ENCODE data around the gene SLC15A4.
A peak's percentile ranks its signal among the peaks of the same experiment; 100 is the strongest.
"Not testable (repeated sequence)": the region's sequence is repeated elsewhere in the genome, so short reads cannot be mapped to it uniquely, and the experiment has no call there.

Gene SLC15A4

DNA sequence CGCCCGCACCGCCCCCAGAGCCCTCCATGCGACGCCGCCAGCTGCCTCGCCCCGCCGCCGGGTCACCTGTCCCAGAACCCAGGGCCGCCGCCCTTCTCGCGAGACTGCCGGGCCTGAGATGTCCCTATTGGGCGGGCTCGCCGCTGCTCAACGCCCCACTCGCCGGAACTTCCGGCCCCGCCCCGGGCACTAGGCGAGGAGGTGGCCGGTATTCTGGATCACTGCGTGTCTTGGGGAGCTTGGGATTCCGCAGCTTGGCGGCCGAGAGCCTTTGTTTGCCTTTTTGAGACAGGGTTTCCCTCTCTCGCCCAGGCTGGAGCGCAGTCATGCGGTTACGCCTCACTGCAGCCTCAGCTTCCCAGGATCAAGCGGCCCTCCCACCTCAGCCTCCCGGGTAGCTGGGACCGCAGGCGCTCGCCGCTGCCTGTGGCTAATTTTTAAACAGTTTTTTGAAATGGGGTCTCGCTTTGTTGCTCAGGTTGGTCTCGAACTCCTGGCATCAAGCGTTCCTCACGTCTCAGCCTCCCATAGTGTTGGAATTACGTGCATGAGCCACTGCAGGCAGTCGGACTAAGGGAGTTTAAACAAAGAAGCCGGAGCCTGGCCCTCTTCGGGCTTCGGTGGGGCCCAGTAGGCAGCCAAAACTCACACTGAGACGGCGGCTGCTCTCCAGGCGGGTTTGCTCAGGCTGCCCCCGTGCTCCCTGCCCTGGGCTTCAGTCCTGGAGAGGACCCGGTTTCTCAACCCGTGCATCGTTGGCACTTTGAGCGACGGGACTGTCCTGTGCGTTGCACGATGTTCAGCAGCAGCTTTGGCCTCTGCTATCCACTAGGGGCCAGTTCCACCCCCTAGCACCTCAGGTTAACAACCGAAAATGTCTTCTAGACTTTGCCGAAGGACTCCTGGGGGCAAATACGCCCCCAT, at the start of gene SLC15A4:
Gene SLC15A4, minus strand, starts transcription at position 43 of the 924 bp plus-strand sequence. Its CDS starts 15 bp downstream, at position 28.
- peak; percentile 97 for DNase-seq

DNA sequence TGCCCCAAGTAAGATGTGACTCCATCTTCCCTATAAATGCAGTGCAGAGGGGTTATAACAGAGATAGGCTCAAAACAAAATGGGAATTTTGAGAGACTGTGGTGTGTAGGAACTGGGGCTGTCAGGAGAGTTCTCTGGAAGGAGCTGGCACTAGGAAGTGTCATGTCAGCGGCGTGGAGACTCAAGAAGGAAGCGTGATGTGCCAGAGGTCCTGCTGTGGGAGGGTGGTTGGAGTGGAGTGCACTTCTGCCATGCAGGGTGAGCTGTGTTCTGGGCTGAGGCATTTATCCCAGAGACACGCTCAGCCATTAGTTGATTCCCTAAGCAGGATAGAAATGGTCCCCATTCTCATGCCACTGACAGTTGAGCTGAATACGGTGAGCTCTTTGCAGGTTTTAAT, 48.5 kb upstream of the SLC15A4 start:
- no peak for DNase-seq

DNA sequence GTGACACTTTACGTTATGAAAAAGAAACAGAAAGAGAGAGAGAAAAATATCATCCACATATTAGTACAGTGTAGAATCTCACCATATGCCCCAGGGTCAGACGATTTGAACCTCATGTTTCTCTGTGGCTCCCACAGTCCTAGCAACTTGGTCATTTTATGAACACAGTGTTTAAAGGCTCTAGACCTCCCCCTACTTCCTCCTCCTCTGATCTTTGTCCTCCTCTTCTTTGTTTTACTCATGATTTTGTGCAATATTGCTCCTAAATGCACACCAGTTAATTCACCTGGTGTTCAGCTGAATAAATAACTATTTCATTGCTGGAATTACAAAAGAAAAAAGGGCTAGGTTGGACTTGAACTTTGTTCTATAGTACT, 47.7 kb upstream of the SLC15A4 start:
- no peak for DNase-seq

DNA sequence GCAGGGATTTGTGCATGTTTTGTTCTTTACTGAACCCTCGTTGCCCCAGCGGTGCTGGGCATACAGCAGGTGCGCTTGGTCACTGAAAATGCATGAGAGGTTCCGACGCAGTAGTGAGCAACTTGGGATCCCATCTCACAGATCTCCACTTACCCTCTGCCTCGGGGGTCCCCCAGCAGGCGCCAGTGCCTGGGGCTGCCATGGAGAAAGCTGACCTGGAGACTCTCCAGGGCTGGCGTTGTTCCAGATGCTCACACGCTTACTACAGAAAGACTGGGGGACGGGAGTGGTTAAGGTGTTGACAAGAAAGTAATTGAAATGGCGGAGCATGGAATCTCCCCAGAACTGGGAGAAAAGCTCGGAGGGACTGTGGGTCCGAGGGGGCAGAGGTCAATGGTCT, 43.7 kb upstream of the SLC15A4 start:
- no peak for DNase-seq

DNA sequence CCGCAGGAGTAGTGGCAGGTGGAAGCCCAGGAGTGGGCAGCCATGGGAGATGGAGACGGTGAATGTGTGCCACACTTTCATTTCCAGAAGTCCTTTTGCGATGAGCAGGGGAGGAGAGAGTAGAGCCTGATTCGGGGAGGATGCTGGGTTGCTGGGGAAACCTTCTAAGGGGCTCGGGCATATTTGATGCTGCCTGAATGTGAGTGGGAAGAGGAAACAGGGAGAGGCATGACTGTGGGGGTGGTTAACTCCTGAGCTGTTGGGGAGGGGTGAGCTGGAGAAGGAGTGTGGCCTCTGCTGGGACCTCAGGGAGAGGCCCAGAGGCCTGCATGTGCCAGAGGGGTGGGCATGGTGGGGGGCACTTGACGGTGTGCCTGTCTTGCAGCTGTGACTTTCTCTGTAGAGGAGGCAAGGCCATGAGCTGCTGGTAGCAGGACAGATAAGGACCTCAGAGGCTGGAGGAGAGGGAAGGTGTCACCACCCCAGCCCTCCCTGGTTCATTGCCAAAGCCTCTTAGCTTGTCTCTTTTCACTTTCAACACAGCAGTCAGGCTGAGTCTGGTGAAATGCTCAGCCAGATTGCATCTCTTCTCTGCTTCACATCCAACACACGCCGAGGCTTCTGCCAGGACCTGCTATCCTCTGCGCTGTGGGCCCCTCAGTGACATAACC, 40.9 kb upstream of the SLC15A4 start:
- no peak for DNase-seq

DNA sequence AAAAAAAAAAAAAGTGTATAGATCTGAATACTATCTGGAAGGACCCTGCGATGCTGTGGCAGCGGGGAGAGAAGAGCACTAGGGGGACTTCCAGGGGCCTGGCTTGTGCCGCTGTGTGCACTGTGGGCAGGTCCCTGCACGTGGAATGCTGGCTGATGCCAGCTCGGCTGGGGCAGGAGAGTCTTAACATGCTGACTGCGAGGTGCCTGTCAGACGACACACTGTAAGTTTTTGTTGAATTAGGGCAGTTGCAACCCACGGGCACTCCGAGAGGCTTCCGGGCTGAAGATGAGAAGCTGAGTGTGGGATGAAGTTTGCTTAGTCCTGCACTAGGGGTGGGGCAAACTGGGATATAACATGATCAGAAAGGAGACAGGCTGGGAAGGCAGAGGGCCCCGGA, 40.2 kb upstream of the SLC15A4 start:
- DNase-seq: no peak

DNA sequence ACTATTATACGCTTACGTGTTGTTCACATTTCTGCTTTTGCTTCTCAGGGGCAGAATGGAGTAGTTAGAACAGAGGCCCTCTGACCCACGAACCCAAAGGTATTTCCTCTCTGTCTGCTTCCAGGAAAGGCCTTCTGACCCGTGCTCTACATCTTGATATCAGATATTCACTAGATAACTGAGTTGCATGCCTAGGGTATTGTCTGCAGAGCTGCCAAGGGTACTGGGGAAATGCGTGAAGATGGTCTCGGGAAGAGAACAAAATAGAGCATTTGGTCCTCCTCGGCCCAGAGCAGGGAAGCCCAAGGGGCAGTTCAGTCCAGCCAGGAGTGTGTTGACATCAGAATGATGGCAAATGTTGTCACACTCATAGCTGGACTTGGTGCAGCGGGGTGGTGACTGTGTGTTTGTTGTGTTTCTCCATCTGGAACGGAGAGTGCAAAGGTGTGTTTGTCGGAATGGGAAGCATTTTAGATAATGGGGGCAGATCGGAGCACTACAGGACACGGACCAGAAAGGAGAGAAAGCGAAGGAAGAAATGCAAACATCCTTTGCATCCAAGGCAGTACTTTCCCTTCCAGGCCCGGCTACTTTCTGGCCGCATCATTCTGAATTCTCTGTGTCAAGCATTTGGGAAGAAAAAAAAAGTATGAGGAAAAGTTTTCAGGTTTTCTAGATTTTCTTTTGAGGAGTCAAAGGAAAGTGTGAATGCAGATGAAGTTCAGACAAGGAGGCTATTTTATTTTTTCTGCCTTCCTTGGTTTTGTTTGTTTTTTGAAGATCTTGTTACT, 37.7 kb upstream of the SLC15A4 start:
- no peak for DNase-seq

DNA sequence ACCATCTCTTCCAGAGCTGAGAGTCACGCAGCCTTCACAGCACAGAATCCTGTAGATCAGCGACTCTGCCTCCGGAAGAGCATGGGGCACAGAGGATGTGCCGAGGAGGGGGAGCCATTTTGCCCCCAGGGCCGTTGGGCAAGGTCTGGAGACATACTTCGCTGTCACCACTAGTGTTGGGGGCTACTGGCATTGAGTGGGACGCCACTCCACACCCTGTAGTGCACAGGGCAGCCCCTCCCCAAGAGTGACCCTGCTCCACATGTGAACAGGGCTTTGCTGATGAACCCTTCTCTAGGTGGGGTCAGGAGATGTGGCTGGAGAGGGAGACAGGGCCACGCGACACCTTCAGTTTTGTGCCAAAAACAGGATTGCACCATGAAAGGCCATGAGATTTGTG, 35.6 kb upstream of the SLC15A4 start:
- DNase-seq: no peak

DNA sequence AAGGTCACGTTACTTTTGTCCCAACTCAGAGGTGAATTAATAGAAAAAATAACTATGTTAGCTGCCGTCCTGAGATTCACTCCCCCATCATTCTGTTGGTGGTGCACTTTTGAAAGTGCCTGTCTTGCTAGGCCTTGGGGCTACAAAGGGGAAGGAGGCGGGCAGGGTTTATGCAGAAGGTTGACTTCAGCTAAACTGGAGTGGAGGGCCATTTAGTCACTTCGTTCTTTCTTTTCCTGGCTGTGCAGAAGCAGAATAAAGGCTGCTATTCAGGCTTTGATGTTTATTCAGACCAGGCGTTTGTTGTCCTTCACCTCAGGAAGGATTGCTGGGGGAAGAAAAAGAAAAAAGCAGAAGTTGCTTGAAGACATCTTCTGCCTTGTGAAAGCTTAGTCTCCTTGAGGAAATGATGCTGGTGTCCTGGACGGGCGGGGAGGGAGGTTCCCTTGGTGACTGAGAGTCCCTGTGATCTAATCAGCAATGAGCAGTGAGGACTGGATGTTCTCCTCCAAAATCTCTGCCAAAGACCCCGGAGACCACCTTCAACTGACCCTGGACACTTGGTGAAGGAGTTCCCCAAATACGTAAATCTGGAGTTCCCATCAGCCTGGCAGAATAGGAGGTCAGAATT, 33.5 kb upstream of the SLC15A4 start:
- DNase-seq: no peak

DNA sequence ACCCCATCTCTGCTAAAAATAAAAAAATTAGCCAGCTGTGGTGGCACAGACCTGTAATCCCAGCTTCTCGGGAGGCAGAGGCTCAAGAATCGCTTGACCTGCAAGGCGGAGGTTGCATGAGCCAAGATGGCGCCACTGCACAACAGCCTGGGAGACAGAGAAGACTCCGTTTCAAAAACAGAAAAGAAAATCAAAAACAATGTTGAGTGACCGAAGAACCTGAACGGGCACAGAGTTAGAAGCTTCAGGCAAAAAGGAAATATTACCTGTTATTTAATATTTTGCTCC, 33.0 kb upstream of the SLC15A4 start:
- no peak for DNase-seq

DNA sequence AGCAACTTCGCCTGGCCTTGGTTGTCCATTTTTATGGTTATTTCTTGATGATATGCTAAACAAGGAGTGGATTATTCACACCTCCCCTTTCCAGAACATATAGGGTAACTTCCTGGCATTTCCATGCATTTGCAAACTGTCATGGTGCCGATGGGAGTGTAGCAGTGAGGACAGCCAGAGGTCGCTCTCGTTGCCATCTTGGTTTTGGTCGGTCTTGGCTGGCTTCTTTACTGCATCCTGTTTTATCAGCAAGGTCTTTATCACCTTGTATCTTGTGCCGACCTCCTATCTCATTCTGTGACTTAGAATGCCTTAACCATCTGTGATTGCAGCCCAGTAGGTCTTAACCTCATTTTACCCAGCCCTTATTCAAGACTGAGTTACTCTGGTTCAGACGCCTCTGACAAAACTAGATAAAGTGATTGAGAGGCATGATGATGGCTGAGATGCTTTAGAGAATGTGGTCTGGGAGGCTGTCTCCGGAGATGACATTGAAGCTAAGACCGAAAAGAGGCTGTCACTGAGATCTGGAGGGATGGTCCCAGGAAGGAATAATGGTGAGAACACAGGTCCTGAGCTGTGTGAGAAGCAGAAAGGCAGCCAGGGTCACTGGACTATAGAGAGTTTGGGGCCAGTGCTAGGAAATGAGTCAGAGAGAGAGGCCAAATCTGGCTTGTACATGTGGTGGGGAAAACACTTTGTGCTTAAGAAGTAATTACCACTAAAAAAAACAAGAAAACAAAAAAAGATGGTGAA, 32.5 kb upstream of the SLC15A4 start:
- DNase-seq: no peak

DNA sequence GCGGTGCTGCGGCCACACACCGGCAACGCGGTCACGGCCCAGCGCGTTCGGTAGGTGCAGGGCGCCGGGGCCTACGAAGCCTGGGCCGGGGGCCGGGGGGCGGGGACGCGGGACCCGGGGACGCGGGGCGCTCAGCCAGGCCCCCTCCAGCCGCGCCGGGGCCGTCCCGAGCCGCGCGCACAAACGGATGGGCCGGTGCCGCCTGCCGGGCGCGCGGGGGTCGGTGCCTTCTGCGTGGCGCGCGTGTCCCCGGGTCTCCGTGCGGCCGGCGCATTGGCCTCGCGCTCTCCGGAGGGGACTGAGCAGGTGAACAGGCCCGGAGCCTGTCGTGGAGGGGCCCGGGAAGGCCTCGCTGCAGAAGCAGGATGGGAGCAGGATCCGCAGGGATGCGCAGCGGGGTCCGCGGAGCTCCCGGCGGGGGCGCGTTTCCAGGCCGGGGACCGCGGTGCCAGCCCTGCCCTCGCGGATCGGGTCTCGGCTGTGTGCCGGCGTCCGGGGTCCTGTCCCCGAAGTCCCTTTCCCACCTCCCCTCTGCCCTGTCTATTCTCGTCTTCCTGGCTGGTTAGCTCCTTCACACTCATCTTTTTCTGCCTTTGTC, 29.9 kb upstream of the SLC15A4 start:
- no peak for DNase-seq

DNA sequence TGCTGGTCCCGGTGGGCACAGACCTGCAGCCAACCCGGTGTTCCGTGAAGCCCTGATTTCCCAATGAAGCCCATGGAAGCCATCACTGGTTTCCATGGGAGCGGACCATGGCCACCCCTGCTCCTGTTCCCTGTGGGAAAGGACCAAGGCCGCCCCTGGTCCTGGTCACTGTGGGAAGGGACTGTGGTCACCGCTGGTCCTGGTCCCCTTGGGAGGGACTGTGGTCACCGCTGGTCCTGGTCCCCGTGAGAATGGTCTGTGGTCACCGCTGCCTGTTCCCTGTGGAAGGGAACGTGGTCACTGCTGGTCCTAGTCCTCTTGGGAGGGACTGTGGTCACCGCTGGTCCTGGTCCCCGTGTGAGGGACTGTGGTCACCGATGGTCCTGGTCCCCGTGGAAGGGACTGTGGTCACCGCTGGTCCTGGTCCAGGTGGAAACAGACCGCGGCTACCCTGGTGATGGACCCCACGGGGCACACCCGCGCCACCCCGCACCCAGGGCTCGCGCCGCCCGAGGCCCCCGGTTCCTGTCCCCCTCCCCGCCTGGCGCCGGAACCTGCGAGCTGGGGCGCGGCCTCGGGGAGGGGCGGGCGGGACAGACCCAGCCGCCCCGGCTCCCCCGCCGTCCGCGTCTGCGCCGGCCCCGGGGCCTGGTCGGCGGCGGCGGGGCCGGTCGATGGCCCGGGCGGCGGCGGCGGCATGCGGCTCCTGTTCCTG, 29.3 kb upstream of the SLC15A4 start, which contains the start of gene GLT1D1:
Gene GLT1D1, plus strand, starts transcription at position 594 of the 715 bp plus-strand sequence. Its CDS starts 104 bp downstream, at position 698.
- no peak for DNase-seq

DNA sequence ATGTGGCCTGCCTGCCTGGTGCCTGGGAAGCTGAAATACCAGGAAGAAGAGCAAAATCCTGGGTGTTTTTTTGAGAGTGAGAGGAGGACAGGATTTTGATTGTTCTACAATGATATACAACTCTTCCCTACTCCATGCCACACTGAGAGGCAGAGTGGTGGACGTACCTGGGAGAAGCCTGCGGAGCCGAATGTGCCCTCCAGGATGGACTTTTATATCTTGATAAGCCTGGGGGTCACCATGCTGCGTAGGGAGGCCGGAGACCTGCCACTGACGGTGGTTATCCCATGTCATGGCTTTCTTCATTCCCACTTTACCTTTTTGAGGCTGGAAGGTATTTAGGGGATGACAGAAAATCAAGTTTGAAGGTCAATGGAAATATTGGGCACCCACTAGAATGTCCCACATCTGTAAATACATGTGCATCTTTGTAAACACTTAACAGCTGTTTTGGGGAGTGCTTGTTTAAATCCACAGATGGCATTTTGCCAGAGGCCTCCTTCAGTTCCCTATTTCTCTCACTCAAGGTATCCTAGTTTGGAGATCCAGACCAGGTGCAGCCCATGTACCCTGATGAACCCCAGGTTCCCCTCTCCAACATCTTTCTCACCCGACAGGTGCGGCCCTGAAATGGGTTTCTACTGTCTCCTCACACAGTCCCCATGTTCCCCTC, 28.4 kb upstream of the SLC15A4 start:
- DNase-seq: no peak

DNA sequence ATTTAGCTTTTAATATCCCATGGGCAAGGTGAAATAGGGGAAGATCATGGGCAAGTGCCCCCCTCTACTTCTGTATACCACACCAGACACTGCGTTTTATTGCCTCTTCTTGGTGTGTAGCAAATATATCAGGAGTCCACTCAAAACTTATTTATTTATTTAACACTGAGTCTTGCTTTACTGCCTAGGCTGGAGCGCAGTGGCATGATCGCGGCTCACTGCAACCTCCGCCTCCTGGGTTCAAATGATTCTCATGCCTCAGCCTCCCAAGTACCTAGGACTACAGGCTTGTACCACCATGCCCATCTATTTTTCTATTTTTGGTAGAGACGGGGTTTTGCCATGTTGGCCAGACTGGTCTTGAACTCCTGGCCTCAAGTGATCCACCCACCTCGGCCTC, 27.7 kb upstream of the SLC15A4 start:
- DNase-seq: not testable (repeated sequence)

DNA sequence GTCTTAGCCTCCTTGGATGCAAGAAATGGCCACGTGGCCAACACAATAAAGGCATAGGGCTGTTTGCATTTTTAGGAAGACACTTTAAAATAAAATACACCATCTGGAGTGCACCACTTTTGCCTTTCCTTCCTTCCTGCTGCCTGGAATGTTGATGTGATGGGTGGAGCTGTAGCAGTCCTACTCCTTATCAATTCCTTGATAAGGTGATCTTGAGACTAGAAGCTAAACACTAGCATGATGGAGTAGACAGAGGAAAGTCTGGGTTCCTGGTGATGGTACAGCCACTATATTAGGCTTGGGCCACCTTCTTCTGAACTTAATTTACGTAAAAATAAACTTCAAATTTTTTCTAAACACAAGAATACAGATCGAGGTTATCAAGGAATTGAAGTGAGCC, 26.6 kb upstream of the SLC15A4 start:
- no peak for DNase-seq

DNA sequence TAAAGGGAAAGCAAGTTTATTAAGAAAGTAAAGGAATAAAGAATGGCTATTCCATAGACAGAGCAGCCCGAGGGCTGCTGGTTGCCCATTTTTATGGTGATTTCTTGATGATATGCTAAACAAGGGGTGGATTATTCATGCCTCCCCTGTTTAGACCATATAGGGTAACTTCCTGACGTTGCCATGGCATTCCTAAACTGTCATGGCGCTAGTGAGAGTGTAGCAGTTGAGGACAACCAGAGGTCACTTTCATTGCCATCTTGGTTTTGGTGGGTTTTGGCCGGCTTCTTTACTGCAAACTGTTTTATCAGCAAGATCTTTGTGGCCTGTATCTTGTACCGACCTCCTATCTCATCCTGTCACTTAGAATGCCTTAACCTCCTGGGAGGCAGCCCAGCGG, 26.0 kb upstream of the SLC15A4 start:
- not testable (repeated sequence) for DNase-seq

DNA sequence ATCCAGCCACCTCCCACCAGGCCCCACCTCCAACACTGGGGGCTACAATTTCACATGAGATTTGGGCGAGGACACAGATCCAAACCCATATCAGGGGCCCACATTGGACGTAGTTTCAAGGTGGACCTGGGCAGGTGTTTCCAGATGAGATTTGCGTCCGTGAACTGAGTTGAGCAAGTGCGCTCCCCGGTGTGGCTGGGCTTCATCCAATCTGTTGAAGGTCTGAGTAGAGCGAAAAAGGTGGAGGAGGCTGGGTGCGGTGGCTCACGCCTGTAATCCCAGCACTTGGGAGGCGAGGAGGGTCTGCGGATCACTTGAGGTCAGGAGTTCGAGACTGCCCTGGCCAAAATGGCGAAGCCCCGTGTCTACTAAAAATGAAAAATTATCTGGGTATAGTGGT, 24.6 kb upstream of the SLC15A4 start:
- DNase-seq: no peak

DNA sequence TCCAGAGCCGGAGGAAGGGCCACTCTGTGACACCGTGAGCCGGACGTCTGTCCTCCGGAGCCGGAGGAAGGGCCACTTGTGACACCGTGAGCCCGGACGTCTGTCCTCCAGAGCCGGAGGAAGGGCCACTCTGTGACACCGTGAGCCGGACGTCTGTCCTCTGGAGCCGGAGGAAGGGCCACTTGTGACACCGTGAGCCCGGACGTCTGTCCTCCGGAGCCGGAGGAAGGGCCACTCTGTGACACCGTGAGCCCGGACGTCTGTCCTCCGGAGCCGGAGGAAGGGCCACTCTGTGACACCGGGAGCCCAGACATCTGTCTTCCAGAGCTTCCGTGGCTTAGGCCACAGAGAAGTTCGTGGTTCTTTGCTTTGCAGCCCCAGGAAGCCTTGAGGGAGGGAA, 22.9 kb upstream of the SLC15A4 start:
- not testable (repeated sequence) for DNase-seq

DNA sequence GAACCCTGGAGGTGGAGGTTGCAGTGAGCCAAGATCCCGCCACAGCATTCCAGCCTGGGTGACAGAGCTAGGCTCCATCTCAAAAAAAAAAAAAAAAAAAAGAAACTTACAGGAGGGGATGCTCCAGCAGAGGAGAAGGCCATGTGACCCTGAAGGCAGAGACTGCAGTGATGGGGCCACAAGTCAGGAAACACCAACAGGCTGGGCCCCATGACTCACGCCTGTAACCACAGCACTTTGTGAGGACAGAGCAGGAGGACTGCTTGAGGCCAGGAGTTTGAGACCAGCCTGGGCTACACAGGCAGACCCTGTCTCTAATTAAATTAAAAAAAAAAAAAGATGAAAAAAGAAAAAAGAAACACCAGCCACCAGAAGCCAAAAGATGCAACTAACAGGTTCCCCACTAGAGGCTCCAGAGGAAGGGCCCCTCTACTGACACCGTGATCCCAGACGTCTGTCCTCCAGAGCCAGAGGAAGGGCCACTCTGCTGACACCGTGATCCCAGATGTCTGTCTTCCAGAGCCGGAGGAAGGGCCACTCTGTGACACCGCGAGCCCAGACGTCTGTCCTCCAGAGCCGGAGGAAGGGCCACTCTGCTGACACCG, 20.4 kb upstream of the SLC15A4 start:
- no peak for DNase-seq
